Femur (tissue), 1 donor: Measurements from ENCODE around the gene GRIK4.
"Not testable (repeated sequence)": the region's sequence is repeated elsewhere in the genome, so short reads cannot be mapped to it uniquely, and the experiment has no call there.

Source experiments
- DNase-seq: peaks from one replicate; pipeline ENCODE4 v3.0.0-alpha.2; 2017

Gene GRIK4

GRCh38 chr11:120579611-120580031 is 68.1 kb downstream of the GRIK4 start:
- no peak for DNase-seq

GRCh38 chr11:120581313-120581712 is 69.8 kb downstream of the GRIK4 start:
- DNase-seq = no peak

- DNase-seq = not testable (repeated sequence)
These were observed 71.0 kb downstream of the GRIK4 start for GRCh38 chr11:120582535-120582934.

GRCh38 chr11:120586072-120586471 is 74.5 kb downstream of the GRIK4 start:
- DNase-seq = no peak

GRCh38 chr11:120586728-120587127 is 75.2 kb downstream of the GRIK4 start:
- no peak for DNase-seq

- DNase-seq = no peak
These were observed 75.8 kb downstream of the GRIK4 start for GRCh38 chr11:120587299-120587698.

GRCh38 chr11:120589376-120589775 is 77.8 kb downstream of the GRIK4 start:
- no peak for DNase-seq

- no peak for DNase-seq
These were observed 78.9 kb downstream of the GRIK4 start for GRCh38 chr11:120590472-120590871.

- DNase-seq = no peak
These were observed 83.2 kb downstream of the GRIK4 start for GRCh38 chr11:120594746-120595145.

- DNase-seq = no peak
These were observed 84.0 kb downstream of the GRIK4 start for GRCh38 chr11:120595557-120595956.

- no peak for DNase-seq
These were observed 86.0 kb downstream of the GRIK4 start for GRCh38 chr11:120597250-120598215.

GRCh38 chr11:120598517-120599257 is 87.1 kb downstream of the GRIK4 start:
- no peak for DNase-seq

- DNase-seq = no peak
These were observed 88.4 kb downstream of the GRIK4 start for GRCh38 chr11:120599816-120600420.

- no peak for DNase-seq
These were observed 90.0 kb downstream of the GRIK4 start for GRCh38 chr11:120601536-120601935.

- DNase-seq = no peak
These were observed 91.5 kb downstream of the GRIK4 start for GRCh38 chr11:120603071-120603470.

GRCh38 chr11:120605469-120605868 is 93.9 kb downstream of the GRIK4 start:
- DNase-seq = no peak

GRCh38 chr11:120606211-120607010 is 94.9 kb downstream of the GRIK4 start:
- no peak for DNase-seq

GRCh38 chr11:120608061-120608460 is 96.5 kb downstream of the GRIK4 start:
- no peak for DNase-seq

GRCh38 chr11:120608760-120609211 is 97.2 kb downstream of the GRIK4 start:
- DNase-seq = peak; percentile 58

- DNase-seq = no peak
These were observed 98.6 kb downstream of the GRIK4 start for GRCh38 chr11:120610111-120610510.

GRCh38 chr11:120611581-120611980 is 100.0 kb downstream of the GRIK4 start:
- DNase-seq = no peak

- DNase-seq = no peak
These were observed 101.1 kb downstream of the GRIK4 start for GRCh38 chr11:120612513-120613263.
